Mesenchymal stem cell (in vitro differentiated cells and primary cell): ENCODE results near the gene ZNF618.

ENCODE experiments used
- DNase-seq: peaks from one replicate; pipeline ENCODE4 v3.0.0-alpha.2; 2013
- H2AFZ ChIP-seq: one replicate; pipeline ENCODE4 v1.6.1; 2013; ENCODE audit warnings: low read depth, mild to moderate bottlenecking, control low read depth, inconsistent platforms, low read length, moderate library complexity
- H2AK5ac ChIP-seq: 2 replicates; pipeline ENCODE4 v1.6.1; 2013; ENCODE audit warnings: low read length, moderate library complexity, mild to moderate bottlenecking, inconsistent platforms; ENCODE audit not compliant: severe bottlenecking
- H2BK120ac ChIP-seq: one replicate; pipeline ENCODE4 v1.6.1; 2013; ENCODE audit warnings: low read depth, mild to moderate bottlenecking, inconsistent platforms, low read length, moderate library complexity
- H2BK12ac ChIP-seq, 2 experiments: one replicate each; pipeline ENCODE4 v1.6.1; 2013; ENCODE audit warnings: inconsistent platforms in 2 of 2, low read length in 2 of 2, mild to moderate bottlenecking in 2 of 2, moderate library complexity in 2 of 2, control low read depth in 1 of 2
- H2BK15ac ChIP-seq: one replicate; pipeline ENCODE4 v1.6.1; 2013; ENCODE audit warnings: mild to moderate bottlenecking, low read depth, inconsistent platforms; ENCODE audit not compliant: poor library complexity, severe bottlenecking
- H2BK5ac ChIP-seq: 2 replicates; pipeline ENCODE4 v1.6.1; 2013; ENCODE audit warnings: low read depth, mild to moderate bottlenecking, low read length, control low read depth, inconsistent platforms; ENCODE audit not compliant: poor library complexity, severe bottlenecking
- H3K14ac ChIP-seq, 2 experiments: one replicate each; pipeline ENCODE4 v1.6.1; 2013; ENCODE audit warnings: inconsistent platforms in 2 of 2, low read length in 2 of 2, control low read depth in 1 of 2, mild to moderate bottlenecking in 1 of 2, moderate library complexity in 1 of 2
- H3K18ac ChIP-seq, 2 experiments: one replicate each; pipeline ENCODE4 v1.6.1; 2013; ENCODE audit warnings: inconsistent platforms in 2 of 2, low read length in 2 of 2, control low read depth in 1 of 2, low read depth in 1 of 2, mild to moderate bottlenecking in 1 of 2
- H3K23ac ChIP-seq, 2 experiments: one replicate each; pipeline ENCODE4 v1.6.1; 2013; ENCODE audit warnings: inconsistent platforms in 2 of 2, low read length in 2 of 2, mild to moderate bottlenecking in 2 of 2, moderate library complexity in 2 of 2, control low read depth in 1 of 2
- H3K27ac ChIP-seq: 2 replicates; pipeline ENCODE4 v1.5.1; 2013; ENCODE audit warnings: mild to moderate bottlenecking, moderate library complexity, low read length, control low read depth, inconsistent platforms; ENCODE audit not compliant: poor library complexity, severe bottlenecking
- H3K27me3 ChIP-seq, 2 experiments: 2 replicates each; pipeline versions ENCODE4 v1.6.1 to v1.7.0; 2013; ENCODE audit warnings: low read length in 2 of 2, mild to moderate bottlenecking in 2 of 2, moderate library complexity in 2 of 2, control low read depth in 1 of 2, inconsistent platforms in 1 of 2; ENCODE audit not compliant: control insufficient read depth in 1 of 2, insufficient read depth in 1 of 2
- H3K36me3 ChIP-seq, 2 experiments: 2 replicates each; pipeline versions ENCODE4 v1.6.1 to v1.7.0; 2013; ENCODE audit warnings: low read length in 2 of 2, control low read depth in 1 of 2, inconsistent platforms in 1 of 2, low read depth in 1 of 2, mild to moderate bottlenecking in 1 of 2; ENCODE audit not compliant: insufficient read depth in 2 of 2, control insufficient read depth in 1 of 2
- H3K4ac ChIP-seq, 2 experiments: one replicate each; pipeline ENCODE4 v1.6.1; 2013; ENCODE audit warnings: inconsistent platforms in 2 of 2, low read length in 2 of 2, mild to moderate bottlenecking in 2 of 2, moderate library complexity in 2 of 2, control low read depth in 1 of 2, low read depth in 1 of 2
- H3K4me1 ChIP-seq: 2 replicates; pipeline ENCODE4 v1.6.1; 2013; ENCODE audit warnings: low read depth, low read length, control low read depth; ENCODE audit not compliant: control insufficient read depth, insufficient read depth
- H3K4me2 ChIP-seq: 2 replicates; pipeline ENCODE4 v1.6.1; 2013; ENCODE audit warnings: low read length, mild to moderate bottlenecking, inconsistent platforms; ENCODE audit not compliant: poor library complexity, severe bottlenecking
- H3K4me3 ChIP-seq, 2 experiments: 2 replicates each; pipeline versions ENCODE4 v1.5.1 to v1.7.0; 2013; ENCODE audit warnings: low read length in 2 of 2, mild to moderate bottlenecking in 2 of 2, control low read depth in 1 of 2, low read depth in 1 of 2; ENCODE audit not compliant: insufficient read depth in 1 of 2
- H3K79me1 ChIP-seq: replicated peaks from 2 replicates; pipeline ENCODE4 v1.6.1; 2013; ENCODE audit warnings: mild to moderate bottlenecking, control low read depth, low read length, inconsistent platforms; ENCODE audit not compliant: poor library complexity, severe bottlenecking
- H3K9ac ChIP-seq: 2 replicates; pipeline ENCODE4 v1.7.0; 2013; ENCODE audit warnings: mild to moderate bottlenecking, low read length, moderate library complexity
- H3K9me3 ChIP-seq: 2 replicates; pipeline ENCODE4 v1.7.0; 2013; ENCODE audit warnings: mild to moderate bottlenecking, low read length; ENCODE audit not compliant: control insufficient read depth
- H4K8ac ChIP-seq: one replicate; pipeline ENCODE4 v1.6.1; 2013; ENCODE audit warnings: inconsistent platforms, mild to moderate bottlenecking, low read length, moderate library complexity
- H4K91ac ChIP-seq: one replicate; pipeline ENCODE4 v1.6.1; 2013; ENCODE audit warnings: mild to moderate bottlenecking, low read length, inconsistent platforms
- WGBS: methylation state at CpG from one replicate; pipeline ENCODE4 v1.1.7; 2013; ENCODE audit warnings: mixed read lengths; 5-methylcytosine and 5-hydroxymethylcytosine counted together

ZNF618 gene

GRCh38 chr9:113899205-113899604 lies 23.1 kb downstream of the ZNF618 start:
- no peak overlapping the region for H3K27ac ChIP-seq
- 97% methylated on average over 6 of the region's 6 CpGs for WGBS
- no peak overlapping the region for H2AFZ ChIP-seq
- no peak overlapping the region for H3K14ac ChIP-seq
- no peak overlapping the region for H2AK5ac ChIP-seq
- peaks cover 21% of the 10 kb centered on the region for H3K79me1 ChIP-seq
- H4K91ac ChIP-seq: peak overlapping the region; percentile 14
- H3K4me3 ChIP-seq: no peak overlapping the region
- H3K9ac ChIP-seq: no peak overlapping the region
- peaks cover 4 to 17% of the 10 kb centered on the region in 2 experiments for H3K36me3 ChIP-seq
- no peak overlapping the region for H2BK120ac ChIP-seq
- no peak for DNase-seq
- H3K4ac ChIP-seq: no peak overlapping the region
- no peak overlapping the region for H2BK5ac ChIP-seq
- H2BK15ac ChIP-seq: no peak overlapping the region
- H4K8ac ChIP-seq: no peak overlapping the region
- no peak overlapping the region for H3K4me2 ChIP-seq
- no peak overlapping the region for H2BK12ac ChIP-seq
- H3K9me3 ChIP-seq: peaks cover 8% of the 10 kb centered on the region
- H3K4me1 ChIP-seq: peaks cover 4% of the 10 kb centered on the region
- H3K27me3 ChIP-seq: no peaks in the 10 kb centered on the region
- peak overlapping the region in 1 of 2 experiments; percentile 9 for H3K23ac ChIP-seq
- H3K18ac ChIP-seq: no peak overlapping the region

DNA sequence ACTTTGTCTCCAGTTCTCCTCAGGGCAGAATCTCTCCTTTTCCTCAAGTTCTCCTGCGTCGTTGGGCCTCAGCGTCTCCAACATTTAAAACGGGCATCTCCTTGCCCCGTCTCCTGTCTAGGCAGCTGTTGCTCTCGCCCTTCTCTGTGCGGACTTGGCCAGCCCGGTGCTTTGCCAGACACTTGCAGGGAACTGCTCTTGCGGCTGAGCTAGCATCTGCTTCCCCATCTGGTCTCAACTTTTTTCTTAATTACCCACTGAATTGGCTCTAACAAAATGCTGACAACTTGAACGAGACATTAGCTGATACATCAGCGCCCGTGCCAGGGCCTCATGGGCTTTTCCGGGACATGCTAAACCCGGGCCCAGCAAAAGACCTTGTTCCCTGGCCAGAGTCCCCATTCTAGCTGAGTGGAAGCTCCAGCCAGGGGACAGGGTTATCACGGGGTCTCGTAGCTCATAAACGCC lies 25.1 kb downstream of the ZNF618 start:
- DNase-seq: no peak
- Histone ChIP-seq H2AFZ (no peak overlapping the region), H3K18ac (no peak overlapping the region), H3K9me3 (peaks cover 8% of the 10 kb centered on the region), H3K27ac (no peak overlapping the region), H4K8ac (no peak overlapping the region), H3K36me3 (peaks cover 4 to 17% of the 10 kb centered on the region in 2 experiments), H3K79me1 (peaks cover 27% of the 10 kb centered on the region), H2BK120ac (no peak overlapping the region), H2BK12ac (no peak overlapping the region), H2BK5ac (no peak overlapping the region), H4K91ac (peak overlapping the region; percentile 30), H3K14ac (no peak overlapping the region), H2BK15ac (no peak overlapping the region), H3K4me1 (peaks cover 4% of the 10 kb centered on the region), H3K4ac (no peak overlapping the region), H3K27me3 (no peaks in the 10 kb centered on the region), H3K4me2 (no peak overlapping the region), H2AK5ac (no peak overlapping the region), H3K9ac (no peak overlapping the region), H3K23ac (no peak overlapping the region), H3K4me3 (no peak overlapping the region)
- 96% methylated on average over 17 of the region's 17 CpGs for WGBS

DNA sequence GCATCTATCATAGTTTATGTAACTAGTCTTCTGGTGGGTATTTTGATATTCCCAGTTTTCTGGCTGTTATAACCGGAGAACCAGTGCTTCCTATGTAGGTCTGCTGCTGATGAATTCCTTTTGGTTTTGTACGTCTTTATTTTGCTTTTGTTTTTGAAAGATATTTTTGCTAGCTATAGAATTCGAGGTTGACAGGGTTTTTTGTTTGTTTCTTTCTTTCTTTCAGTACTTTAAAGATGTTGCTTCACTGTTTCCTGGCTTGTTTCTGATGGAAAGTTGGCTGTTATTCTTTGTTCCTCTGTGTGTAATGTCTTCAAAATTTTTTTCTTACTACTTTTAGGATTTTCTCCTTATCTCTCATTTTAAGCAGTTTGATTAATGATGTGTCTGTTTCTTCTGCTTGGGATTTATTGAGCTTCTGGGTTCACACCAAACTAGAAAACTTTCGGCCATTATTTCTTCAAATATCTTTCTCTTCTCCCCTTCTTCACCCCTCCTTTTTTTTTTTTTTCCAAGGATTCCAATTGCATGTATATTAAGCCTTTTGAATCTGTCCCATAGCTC lies 27.5 kb downstream of the ZNF618 start:
- Histone ChIP-seq H4K8ac (no peak overlapping the region), H3K27ac (no peak overlapping the region), H2AK5ac (no peak overlapping the region), H2BK15ac (no peak overlapping the region), H2BK120ac (no peak overlapping the region), H2AFZ (no peak overlapping the region), H3K9me3 (peaks cover 8% of the 10 kb centered on the region), H3K23ac (no peak overlapping the region), H3K79me1 (peaks cover 35% of the 10 kb centered on the region), H4K91ac (no peak overlapping the region), H3K4me3 (no peak overlapping the region), H3K14ac (no peak overlapping the region), H3K4me1 (peaks cover 13% of the 10 kb centered on the region), H3K4ac (no peak overlapping the region), H3K36me3 (peaks cover 4 to 17% of the 10 kb centered on the region in 2 experiments), H3K27me3 (no peaks in the 10 kb centered on the region), H2BK12ac (no peak overlapping the region), H2BK5ac (no peak overlapping the region), H3K9ac (no peak overlapping the region), H3K4me2 (no peak overlapping the region), H3K18ac (no peak overlapping the region)
- 92% methylated on average over 4 of the region's 4 CpGs for WGBS
- no peak for DNase-seq

- H2AFZ ChIP-seq: no peak overlapping the region
- H3K9me3 ChIP-seq: peaks cover 8% of the 10 kb centered on the region
- H3K79me1 ChIP-seq: peaks cover 34% of the 10 kb centered on the region
- 92% methylated on average over 5 of the region's 6 CpGs for WGBS
- H3K4me1 ChIP-seq: peaks cover 17% of the 10 kb centered on the region
- no peak overlapping the region for H4K8ac ChIP-seq
- H2BK15ac ChIP-seq: no peak overlapping the region
- H3K23ac ChIP-seq: no peak overlapping the region
- H2AK5ac ChIP-seq: no peak overlapping the region
- H3K27ac ChIP-seq: no peak overlapping the region
- H2BK5ac ChIP-seq: no peak overlapping the region
- peak overlapping the region in 1 of 2 experiments; percentile 41 for H2BK12ac ChIP-seq
- no peak overlapping the region for H3K14ac ChIP-seq
- H3K4me2 ChIP-seq: no peak overlapping the region
- no peaks in the 10 kb centered on the region for H3K27me3 ChIP-seq
- peaks cover 4% of the 10 kb centered on the region in 2 experiments for H3K36me3 ChIP-seq
- no peak overlapping the region for H3K18ac ChIP-seq
- H4K91ac ChIP-seq: no peak overlapping the region
- no peak overlapping the region for H3K4ac ChIP-seq
- H3K4me3 ChIP-seq: peak overlapping the region in 1 of 2 experiments; percentile 4
- H3K9ac ChIP-seq: peak overlapping the region; percentile 44
- DNase-seq: peak; percentile 36
- H2BK120ac ChIP-seq: no peak overlapping the region
Observed at GRCh38 chr9:113906411-113907110, 30.5 kb downstream of the ZNF618 start.
